OCI-LY7 (cell line): ENCODE measurements around the gene OR7C2.

ENCODE experiments used
- EZH2phosphoT487 ChIP-seq: fragments of 200-600 bp; sonication (generic); IDR thresholded peaks from 2 replicates; pipeline ENCODE4 v1.6.1; 2018; ENCODE audit warnings: low read depth, borderline replicate concordance, mild to moderate bottlenecking, mixed run types, antibody characterized with exemption, low read length, moderate library complexity, mixed read lengths
- TF ChIP-seq, protein P1 (sequence below): fragments of 200-600 bp; sonication (generic); conservative IDR thresholded peaks from 2 replicates; pipeline ENCODE4 v1.5.1; 2014; ENCODE audit warnings: mild to moderate bottlenecking, antibody characterized with exemption, low read length, moderate library complexity, mixed read lengths

DNA sequence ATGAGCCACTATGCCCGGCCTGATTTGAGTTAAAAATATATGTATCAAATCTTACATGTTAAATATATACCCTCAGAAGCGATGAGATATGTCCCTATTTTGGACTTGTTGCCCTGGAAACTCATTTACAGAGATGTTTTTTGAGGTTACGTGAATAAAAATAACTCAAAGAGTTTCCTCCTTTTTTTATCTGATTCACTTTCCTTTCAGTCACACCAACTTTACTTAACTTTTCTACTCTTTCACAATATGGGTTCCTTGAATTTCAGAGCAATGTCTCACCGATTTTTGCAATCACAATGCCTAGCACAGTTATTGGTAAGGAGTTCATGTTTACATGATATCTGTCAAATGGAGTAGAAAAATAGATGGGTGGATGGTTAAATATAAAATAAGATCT, 2.3 kb downstream of the OR7C2 start:
- TF ChIP-seq, protein P1, sequence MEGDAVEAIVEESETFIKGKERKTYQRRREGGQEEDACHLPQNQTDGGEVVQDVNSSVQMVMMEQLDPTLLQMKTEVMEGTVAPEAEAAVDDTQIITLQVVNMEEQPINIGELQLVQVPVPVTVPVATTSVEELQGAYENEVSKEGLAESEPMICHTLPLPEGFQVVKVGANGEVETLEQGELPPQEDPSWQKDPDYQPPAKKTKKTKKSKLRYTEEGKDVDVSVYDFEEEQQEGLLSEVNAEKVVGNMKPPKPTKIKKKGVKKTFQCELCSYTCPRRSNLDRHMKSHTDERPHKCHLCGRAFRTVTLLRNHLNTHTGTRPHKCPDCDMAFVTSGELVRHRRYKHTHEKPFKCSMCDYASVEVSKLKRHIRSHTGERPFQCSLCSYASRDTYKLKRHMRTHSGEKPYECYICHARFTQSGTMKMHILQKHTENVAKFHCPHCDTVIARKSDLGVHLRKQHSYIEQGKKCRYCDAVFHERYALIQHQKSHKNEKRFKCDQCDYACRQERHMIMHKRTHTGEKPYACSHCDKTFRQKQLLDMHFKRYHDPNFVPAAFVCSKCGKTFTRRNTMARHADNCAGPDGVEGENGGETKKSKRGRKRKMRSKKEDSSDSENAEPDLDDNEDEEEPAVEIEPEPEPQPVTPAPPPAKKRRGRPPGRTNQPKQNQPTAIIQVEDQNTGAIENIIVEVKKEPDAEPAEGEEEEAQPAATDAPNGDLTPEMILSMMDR: no peak
- no peak for TF ChIP-seq EZH2phosphoT487
